ENCODE data around the gene STRADA.

DNA sequence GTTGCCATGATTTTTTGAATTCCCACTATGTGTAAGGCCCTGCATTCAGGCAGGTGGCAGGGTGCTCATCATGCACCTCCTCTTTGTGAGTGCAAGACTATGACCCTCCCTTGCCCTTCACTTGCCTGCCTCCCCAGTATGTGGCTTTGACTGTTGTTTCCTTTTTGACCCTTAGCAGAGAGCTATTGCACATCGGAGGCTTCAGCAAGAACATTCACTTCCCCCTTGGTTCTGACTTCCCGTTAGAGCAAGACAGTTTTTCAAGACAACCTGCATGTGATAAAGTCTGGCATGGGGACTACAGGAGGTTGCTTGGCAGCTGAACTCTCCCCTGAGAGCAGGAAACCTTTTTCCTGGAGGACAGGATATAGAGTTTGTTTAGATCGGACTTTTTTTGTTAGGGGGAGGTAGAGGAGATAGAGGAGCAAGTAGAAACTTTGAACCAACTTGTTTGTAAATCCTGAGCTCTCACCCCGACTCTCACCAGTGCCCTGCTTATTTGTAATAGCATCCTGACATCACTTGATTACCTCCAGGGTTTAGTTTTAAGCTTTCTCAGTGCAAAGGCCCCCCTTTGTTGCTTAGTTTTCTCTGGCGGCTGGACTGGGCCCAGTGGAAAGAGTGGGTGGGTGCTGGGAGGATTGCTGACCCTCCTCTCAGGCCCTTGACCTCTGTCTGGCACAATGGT is 75.9 kb downstream of the STRADA start:
- TF ChIP-seq CTCF (IDR thresholded peaks at IDR 0.05) (no peak), POLR2A (IDR thresholded peaks at IDR 0.05) (no peak)
